GOT3 (cell line): ENCODE data around the gene PGLYRP3.

ENCODE experiments used
- DNase-seq: peaks from one replicate; lab custom pipeline; 2025; ENCODE audit warnings: mixed read lengths; lab: John Stamatoyannopoulos, UW

The PGLYRP3 gene

GRCh38 chr1:153312570-153313186 lies at the start of gene PGLYRP3:
TSS of gene PGLYRP3 (minus strand) at chr1:153312952. CDS start at chr1:153310665, 2,287 bp downstream.
- no peak for DNase-seq

GRCh38 chr1:153362187-153362775 lies 49.5 kb upstream of the PGLYRP3 start:
- DNase-seq = no peak

- no peak for DNase-seq
These were observed 48.8 kb upstream of the PGLYRP3 start for GRCh38 chr1:153361480-153362109.

- DNase-seq = no peak
These were observed 48.1 kb upstream of the PGLYRP3 start for GRCh38 chr1:153360592-153361479.

- DNase-seq = no peak
These were observed 47.4 kb upstream of the PGLYRP3 start for GRCh38 chr1:153360190-153360589.

- no peak for DNase-seq
These were observed 46.5 kb upstream of the PGLYRP3 start for GRCh38 chr1:153359241-153359640.

GRCh38 chr1:153358691-153358975 lies 45.9 kb upstream of the PGLYRP3 start:
- no peak for DNase-seq

GRCh38 chr1:153357853-153358690 lies 45.3 kb upstream of the PGLYRP3 start, which contains the start of gene S100A9:
TSS of gene S100A9 (plus strand) at chr1:153357854. CDS start at chr1:153358284, 430 bp downstream.
- DNase-seq = no peak

- no peak for DNase-seq
These were observed 44.5 kb upstream of the PGLYRP3 start for GRCh38 chr1:153357076-153357852.

GRCh38 chr1:153356392-153357075 lies 43.8 kb upstream of the PGLYRP3 start:
- no peak for DNase-seq

GRCh38 chr1:153355445-153356071 lies 42.8 kb upstream of the PGLYRP3 start:
- DNase-seq = peak; percentile 23

GRCh38 chr1:153354515-153355193 lies 41.9 kb upstream of the PGLYRP3 start:
- DNase-seq = no peak

GRCh38 chr1:153353226-153353947 lies 40.6 kb upstream of the PGLYRP3 start:
- no peak for DNase-seq

GRCh38 chr1:153352523-153352922 lies 39.8 kb upstream of the PGLYRP3 start:
- peak; percentile 13 for DNase-seq

- no peak for DNase-seq
These were observed 37.7 kb upstream of the PGLYRP3 start for GRCh38 chr1:153350321-153350957.

- DNase-seq = no peak
These were observed 36.9 kb upstream of the PGLYRP3 start for GRCh38 chr1:153349363-153350320.
